GM12872 (cell line): ENCODE results near the gene MAD1L1.

Experiments
- CTCF ChIP-seq: IDR thresholded peaks from 3 replicates; pipeline ENCODE4 v1.5.1; 2011; ENCODE audit warnings: low read depth, mild to moderate bottlenecking, low read length, moderate library complexity; ENCODE audit not compliant: insufficient read depth

Gene MAD1L1

DNA sequence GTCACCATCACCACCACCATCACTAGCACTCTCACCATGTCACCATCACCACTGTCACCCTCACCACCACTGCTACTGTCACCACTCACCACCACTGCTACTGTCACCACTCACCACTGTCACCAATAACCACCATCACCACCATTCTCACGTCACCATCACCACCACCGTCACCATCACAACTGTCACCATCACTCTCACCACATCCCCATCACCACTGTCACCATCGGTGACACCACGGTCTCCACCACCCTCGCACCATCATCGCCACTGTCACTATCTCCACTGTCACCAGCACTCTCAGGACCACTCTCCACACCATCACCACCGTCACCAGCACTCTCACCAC, 130.4 kb downstream of the MAD1L1 start:
- no peak for TF ChIP-seq CTCF

DNA sequence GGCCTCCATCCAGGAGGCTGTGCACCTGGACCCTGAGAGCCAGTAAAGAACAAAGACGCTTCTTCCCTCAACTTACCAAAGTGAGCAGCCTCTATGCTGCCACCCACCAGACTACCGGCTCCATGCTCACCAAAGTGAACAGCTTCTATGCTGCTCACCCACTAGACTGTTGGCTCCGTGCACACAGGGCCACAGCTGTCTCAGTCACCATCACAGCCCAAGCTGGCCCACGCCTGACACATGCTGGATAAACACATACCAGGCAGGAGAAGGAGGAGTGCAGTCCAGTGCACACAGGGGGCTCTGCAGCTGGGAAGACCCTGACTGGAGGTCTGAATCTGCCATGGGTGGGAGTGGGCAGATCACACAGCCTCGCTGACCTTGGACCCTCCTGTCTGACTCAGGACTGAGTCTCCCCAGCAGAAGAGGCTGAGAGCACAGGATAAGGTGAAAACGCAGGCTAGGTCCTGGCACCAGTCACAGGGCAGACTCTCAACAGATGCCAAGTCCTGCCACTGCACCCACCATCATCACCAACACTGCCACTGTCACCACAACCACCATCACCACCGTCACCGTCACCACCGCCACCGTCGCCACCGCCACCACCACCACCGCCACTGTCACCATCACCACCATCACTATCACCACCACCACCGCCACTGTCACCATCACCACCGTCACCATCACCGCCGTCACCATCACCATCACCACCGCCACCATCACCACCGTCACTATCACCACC, 130.9 kb downstream of the MAD1L1 start:
- TF ChIP-seq CTCF: no peak

DNA sequence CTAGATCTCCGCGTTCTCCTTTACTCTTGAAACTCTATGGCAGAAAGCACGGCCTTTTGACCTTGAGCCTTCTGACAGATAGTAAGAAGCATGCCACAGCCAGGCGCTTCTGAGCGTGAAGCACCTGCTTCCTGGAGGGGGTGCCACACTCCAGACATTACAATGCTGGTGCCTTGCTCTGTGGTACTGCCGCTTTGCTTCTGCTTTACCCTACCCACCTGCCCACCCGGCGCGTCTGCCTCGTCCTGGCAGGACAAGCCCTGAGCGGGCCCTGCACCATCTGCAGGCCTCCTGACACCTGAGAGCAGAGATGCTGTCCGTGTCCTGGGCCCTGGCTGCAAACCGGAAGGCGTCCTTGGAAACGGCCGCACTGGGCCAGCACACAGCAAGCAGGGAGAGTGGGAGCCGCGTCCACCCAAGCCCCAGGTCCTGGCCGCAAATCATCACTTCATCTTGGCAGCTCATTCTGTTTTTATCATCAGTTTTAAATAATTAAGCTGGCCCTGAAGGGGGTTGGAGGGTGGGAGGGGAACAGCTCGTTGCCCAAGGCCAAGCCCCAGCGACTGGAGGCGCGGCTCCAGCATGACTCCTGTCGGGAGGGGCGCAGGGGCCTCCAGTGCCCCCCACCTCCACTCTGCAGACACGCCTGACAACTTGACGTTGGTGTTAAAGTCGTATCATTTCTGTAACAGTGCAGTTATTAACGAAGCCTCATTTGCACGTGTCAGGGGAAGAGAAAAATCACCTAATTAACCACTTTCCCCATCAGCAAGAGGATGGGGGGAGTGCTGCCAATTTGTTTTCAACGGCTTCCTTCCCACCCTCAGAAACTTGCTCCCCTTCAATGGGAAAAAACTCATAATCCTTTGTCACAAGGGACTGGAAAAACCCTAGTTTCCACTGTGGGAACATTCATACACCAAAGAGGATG, 132.2 kb downstream of the MAD1L1 start:
- peak; percentile 46; the same call in 2 of the 3 replicates for TF ChIP-seq CTCF

- TF ChIP-seq CTCF: peak; percentile 20; the same call in 1 of the 3 replicates
These were observed 133.4 kb downstream of the MAD1L1 start for GRCh38 chr7:2099048-2099957.

GRCh38 chr7:2098496-2098895, 134.2 kb downstream of the MAD1L1 start:
- no peak for TF ChIP-seq CTCF

DNA sequence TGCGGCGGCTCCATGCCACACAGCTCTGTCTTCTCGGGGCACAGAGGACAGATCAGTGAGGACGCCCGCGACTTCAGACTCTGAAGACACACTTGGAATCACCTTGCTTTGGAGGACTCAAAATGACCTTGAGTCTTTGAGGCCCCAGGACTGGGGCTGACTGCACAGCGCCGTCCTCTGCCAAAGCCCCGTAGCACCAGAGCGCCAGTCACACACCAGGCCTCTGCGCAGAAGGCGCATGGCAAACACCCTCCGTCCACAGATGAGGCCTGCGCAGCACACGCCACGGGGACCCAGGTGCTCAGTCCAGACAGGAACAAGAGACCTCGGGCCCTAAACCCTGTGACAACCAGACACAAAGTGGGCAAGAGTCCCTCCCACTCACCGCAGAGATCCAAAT, 134.7 kb downstream of the MAD1L1 start:
- no peak for TF ChIP-seq CTCF
